Measurements from ENCODE around the gene CHD6.

- TF ChIP-seq CTCF (IDR thresholded peaks at IDR 0.05) (no peak), POLR2A (IDR thresholded peaks at IDR 0.05) (no peak)
Observed at GRCh38 chr20:41469868-41470267, 148.3 kb downstream of the CHD6 start.

Data from adrenal gland (tissue), 5 donors.